ENCODE measurements around the gene ADCY9.

ADCY9 gene

GRCh38 chr16:4147236-4147635, 31.0 kb upstream of the ADCY9 start (continued):
- TF ChIP-seq ZBTB11 (tag by site-specific recombination; conservative IDR thresholded peaks at IDR 0.05; ENCODE audit: low read depth): no peak
- no peak for TF ChIP-seq ZNF621 (tag by site-specific recombination; IDR thresholded peaks at IDR 0.05)
- no peak for TF ChIP-seq ZNF792 (tag by site-specific recombination; IDR thresholded peaks at IDR 0.05)

DNA sequence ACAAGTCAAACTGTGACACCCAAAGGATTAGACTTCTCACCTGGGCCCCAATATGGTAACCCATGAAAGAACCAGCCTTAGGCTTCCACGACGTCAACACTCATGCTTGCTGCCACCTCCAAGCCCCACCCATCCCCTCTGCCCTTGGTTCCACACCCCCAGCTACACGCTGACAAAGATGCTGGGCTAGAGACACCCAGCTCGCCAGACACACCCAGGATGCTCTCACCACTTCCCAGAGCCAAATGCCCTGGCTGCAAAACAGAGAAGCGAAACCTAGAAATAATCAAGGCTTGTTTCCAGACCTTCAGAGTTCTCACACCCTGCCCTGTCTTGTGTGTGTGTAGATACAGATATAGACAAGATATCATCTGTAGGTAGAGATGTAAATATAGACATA, 26.0 kb upstream of the ADCY9 start:
- Histone ChIP-seq H3K36me3 (ENCODE audit: control insufficient read depth in 2 of 2, insufficient read depth in 1 of 2, low read length in 2 of 2) (no peaks in the 10 kb centered on the region), H3K4me1 (ENCODE audit: control insufficient read depth, insufficient read depth, low read length) (no peaks in the 10 kb centered on the region), H3K9me3 (ENCODE audit: control insufficient read depth, insufficient read depth, low read depth, low read length) (no peaks in the 10 kb centered on the region), H3K27ac (ENCODE audit: extremely low read depth, low read depth, low read length) (no peak overlapping the region), H3K4me3 (ENCODE audit: low read depth, low read length) (no peak overlapping the region)
- peak; percentile 60 for TF ChIP-seq KLF1 (tag by site-specific recombination; IDR thresholded peaks at IDR 0.05)
- no peak for TF ChIP-seq HOXC10 (CRISPR knock-in tag; IDR thresholded peaks at IDR 0.05)
- no peak for TF ChIP-seq ZNF514 (tag by site-specific recombination; IDR thresholded peaks at IDR 0.05)
- ChIA-PET CTCF (no interaction called here), POLR2A (no interaction called here)

GRCh38 chr16:4141604-4142003, 25.4 kb upstream of the ADCY9 start:
- ChIA-PET POLR2A (no interaction called here), CTCF (no interaction called here)
- Histone ChIP-seq H3K4me1 (ENCODE audit: control insufficient read depth, insufficient read depth, low read length) (no peaks in the 10 kb centered on the region), H3K4me3 (ENCODE audit: low read depth, low read length) (no peak overlapping the region), H3K27ac (ENCODE audit: extremely low read depth, low read depth, low read length) (no peak overlapping the region), H3K36me3 (ENCODE audit: control insufficient read depth in 2 of 2, insufficient read depth in 1 of 2, low read length in 2 of 2) (no peaks in the 10 kb centered on the region), H3K9me3 (ENCODE audit: control insufficient read depth, insufficient read depth, low read depth, low read length) (no peaks in the 10 kb centered on the region)
- TF ChIP-seq ZNF654 (tag by site-specific recombination; IDR thresholded peaks at IDR 0.05; ENCODE audit: low read depth) (no peak), ZNF211 (tag by site-specific recombination; IDR thresholded peaks at IDR 0.05; ENCODE audit: low read depth) (no peak), ZNF214 (tag by site-specific recombination; IDR thresholded peaks at IDR 0.05; ENCODE audit: borderline replicate concordance) (peak; percentile 96)

DNA sequence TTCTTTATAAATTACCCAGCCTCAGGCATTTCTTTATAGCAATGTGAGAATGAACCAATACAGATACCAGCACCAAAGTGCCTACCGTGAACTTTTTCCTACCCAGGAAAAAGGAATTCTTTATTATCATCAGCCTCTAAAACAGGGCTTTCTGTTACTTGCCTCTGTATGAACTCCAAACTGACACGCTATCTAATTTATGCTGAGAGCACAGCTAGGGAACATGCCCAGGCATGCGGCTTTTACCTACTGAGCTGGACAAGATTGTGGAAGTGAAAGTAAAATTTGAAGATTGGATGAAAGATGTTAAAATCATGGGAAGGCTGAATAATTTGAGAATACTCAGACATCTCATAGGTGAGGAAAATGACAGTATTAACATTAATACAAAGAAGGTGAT, 24.4 kb upstream of the ADCY9 start:
- ChIA-PET POLR2A (no interaction called here), CTCF (interaction anchor here (0.6 kb wide), 1 partner anchor 117 kb away, joined by 3 read pairs; no protein-coding TSS in a partner anchor)
- Histone ChIP-seq H3K4me3 (ENCODE audit: low read depth, low read length) (no peak overlapping the region), H3K9me3 (ENCODE audit: control insufficient read depth, insufficient read depth, low read depth, low read length) (no peaks in the 10 kb centered on the region), H3K4me1 (ENCODE audit: control insufficient read depth, insufficient read depth, low read length) (no peaks in the 10 kb centered on the region), H3K36me3 (ENCODE audit: control insufficient read depth in 2 of 2, insufficient read depth in 1 of 2, low read length in 2 of 2) (no peaks in the 10 kb centered on the region), H3K27ac (ENCODE audit: extremely low read depth, low read depth, low read length) (peak overlapping the region; percentile 29; the same call in 1 of the 2 replicates)
- TF ChIP-seq, protein P1, sequence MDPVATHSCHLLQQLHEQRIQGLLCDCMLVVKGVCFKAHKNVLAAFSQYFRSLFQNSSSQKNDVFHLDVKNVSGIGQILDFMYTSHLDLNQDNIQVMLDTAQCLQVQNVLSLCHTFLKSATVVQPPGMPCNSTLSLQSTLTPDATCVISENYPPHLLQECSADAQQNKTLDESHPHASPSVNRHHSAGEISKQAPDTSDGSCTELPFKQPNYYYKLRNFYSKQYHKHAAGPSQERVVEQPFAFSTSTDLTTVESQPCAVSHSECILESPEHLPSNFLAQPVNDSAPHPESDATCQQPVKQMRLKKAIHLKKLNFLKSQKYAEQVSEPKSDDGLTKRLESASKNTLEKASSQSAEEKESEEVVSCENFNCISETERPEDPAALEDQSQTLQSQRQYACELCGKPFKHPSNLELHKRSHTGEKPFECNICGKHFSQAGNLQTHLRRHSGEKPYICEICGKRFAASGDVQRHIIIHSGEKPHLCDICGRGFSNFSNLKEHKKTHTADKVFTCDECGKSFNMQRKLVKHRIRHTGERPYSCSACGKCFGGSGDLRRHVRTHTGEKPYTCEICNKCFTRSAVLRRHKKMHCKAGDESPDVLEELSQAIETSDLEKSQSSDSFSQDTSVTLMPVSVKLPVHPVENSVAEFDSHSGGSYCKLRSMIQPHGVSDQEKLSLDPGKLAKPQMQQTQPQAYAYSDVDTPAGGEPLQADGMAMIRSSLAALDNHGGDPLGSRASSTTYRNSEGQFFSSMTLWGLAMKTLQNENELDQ (tag by site-specific recombination; IDR thresholded peaks at IDR 0.05; ENCODE audit: low read depth): no peak
- TF ChIP-seq ZNF292 (tag by site-specific recombination; IDR thresholded peaks at IDR 0.05; ENCODE audit: borderline replicate concordance, low read depth): no peak
- 0 out of 2 replicates have a peak, but pooled peaks have one; percentile 8 for TF ChIP-seq PRDM1 (tag by site-specific recombination; IDR thresholded peaks at IDR 0.05)
- TF ChIP-seq ZNF660 (tag by site-specific recombination; IDR thresholded peaks at IDR 0.05): 0 out of 2 replicates have a peak, but pooled peaks have one; percentile 19
- 0 out of 2 replicates have a peak, but pooled peaks have one; percentile 3 for TF ChIP-seq ZNF266 (tag by site-specific recombination; IDR thresholded peaks at IDR 0.05; ENCODE audit: low read depth)
